Inflammatory macrophage (primary cell): ENCODE results near the gene CABP4.
"Not testable (repeated sequence)": the region's sequence is repeated elsewhere in the genome, so short reads cannot be mapped to it uniquely, and the experiment has no call there.

Experiments
- DNase-seq, 2 donors: peaks; one replicate each; pipeline ENCODE4 v3.0.0-alpha.2; 2020 to 2022

CABP4 gene

GRCh38 chr11:67419325-67420049 is 35.7 kb upstream of the CABP4 start:
- DNase-seq, result no peak

DNA sequence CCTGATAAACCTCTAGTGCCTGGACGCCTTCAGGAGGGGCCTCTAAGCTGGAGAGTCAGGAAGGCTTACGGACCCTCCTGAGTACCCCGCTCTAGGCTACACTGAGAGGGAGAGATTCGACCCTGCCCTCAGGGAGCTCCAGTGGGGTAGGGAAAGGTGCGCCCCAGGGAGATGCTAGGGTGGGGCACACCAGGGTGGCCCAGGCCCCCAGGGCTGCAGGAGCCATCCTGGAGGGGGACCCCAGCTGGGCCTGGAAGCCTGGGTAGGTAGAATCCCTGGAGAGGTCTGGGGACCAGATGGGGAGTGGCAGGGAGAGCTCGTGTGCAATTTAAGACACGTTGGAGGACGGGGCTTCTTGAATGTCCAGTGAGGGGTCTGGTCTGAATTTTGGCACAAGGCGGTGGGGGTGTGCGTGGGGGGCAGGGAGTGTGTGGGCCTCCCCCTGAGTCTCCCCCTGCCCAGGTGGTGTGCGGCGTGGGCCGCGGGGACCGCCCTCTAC is 35.0 kb upstream of the CABP4 start:
- DNase-seq, result no peak

- peak; percentile 88 to 94 for DNase-seq
These were observed 34.3 kb upstream of the CABP4 start for GRCh38 chr11:67420646-67421429.

- no peak for DNase-seq
These were observed 33.6 kb upstream of the CABP4 start for GRCh38 chr11:67421430-67422031.

GRCh38 chr11:67422891-67423290 is 32.3 kb upstream of the CABP4 start:
- no peak for DNase-seq

DNA sequence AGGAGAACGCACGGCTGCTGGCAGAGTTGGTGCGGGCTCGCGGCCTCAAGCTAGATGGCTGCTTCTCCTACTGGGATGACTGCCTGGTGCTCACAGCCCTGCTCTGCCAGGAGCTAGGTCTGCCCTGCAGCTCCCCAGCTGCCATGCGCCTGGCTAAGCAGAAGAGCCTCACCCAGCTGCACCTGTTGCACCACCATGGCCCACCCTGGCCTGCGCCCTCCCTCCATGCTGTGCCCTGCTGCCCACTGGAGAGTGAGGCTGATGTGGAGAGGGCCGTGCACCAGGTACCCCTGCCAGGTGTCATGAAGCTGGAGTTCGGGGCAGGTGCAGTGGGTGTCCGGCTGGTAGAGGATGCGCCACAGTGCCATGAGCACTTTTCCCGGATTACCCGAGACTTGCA is 31.7 kb upstream of the CABP4 start:
- DNase-seq, result no peak

GRCh38 chr11:67423891-67424613 is 31.1 kb upstream of the CABP4 start:
- DNase-seq, result no peak

- DNase-seq, result not testable (repeated sequence)
These were observed 27.7 kb upstream of the CABP4 start for GRCh38 chr11:67427364-67427859.

GRCh38 chr11:67428052-67429001 is 26.8 kb upstream of the CABP4 start, which contains the start of gene RPS6KB2:
TSS of gene RPS6KB2 (plus strand) at chr11:67428494. CDS start at chr11:67428546, 52 bp downstream.
- peak; percentile 97 to 99 for DNase-seq

DNA sequence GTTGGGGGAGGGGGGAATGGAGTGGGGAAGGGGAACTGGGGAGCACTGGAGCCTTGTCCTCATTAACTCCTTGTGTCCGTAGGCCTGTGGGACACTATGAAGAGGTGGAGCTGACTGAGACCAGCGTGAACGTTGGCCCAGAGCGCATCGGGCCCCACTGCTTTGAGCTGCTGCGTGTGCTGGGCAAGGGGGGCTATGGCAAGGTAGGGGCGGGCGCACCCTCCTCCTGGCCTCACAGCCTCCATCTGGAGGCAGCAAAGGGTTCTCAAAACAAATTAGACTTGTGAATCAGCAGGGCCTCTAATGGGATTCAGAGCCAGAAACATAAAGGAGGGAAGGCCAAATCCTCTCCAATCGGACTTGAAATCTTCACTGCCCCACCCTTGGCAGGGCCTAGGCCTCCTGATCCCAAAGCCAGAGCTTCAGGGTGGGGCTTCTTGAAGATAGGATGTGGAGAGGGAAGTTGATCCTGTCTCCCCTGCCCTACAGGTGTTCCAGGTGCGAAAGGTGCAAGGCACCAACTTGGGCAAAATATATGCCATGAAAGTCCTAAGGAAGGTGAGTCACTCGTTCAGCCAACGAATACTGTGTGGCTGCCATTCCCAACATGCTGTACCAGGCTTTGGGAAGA is 26.0 kb upstream of the CABP4 start:
- no peak for DNase-seq

GRCh38 chr11:67429722-67430121 is 25.4 kb upstream of the CABP4 start:
- no peak for DNase-seq

- DNase-seq, result no peak
These were observed 23.6 kb upstream of the CABP4 start for GRCh38 chr11:67431346-67432249.

GRCh38 chr11:67432655-67433349 is 22.4 kb upstream of the CABP4 start:
- no peak for DNase-seq

DNA sequence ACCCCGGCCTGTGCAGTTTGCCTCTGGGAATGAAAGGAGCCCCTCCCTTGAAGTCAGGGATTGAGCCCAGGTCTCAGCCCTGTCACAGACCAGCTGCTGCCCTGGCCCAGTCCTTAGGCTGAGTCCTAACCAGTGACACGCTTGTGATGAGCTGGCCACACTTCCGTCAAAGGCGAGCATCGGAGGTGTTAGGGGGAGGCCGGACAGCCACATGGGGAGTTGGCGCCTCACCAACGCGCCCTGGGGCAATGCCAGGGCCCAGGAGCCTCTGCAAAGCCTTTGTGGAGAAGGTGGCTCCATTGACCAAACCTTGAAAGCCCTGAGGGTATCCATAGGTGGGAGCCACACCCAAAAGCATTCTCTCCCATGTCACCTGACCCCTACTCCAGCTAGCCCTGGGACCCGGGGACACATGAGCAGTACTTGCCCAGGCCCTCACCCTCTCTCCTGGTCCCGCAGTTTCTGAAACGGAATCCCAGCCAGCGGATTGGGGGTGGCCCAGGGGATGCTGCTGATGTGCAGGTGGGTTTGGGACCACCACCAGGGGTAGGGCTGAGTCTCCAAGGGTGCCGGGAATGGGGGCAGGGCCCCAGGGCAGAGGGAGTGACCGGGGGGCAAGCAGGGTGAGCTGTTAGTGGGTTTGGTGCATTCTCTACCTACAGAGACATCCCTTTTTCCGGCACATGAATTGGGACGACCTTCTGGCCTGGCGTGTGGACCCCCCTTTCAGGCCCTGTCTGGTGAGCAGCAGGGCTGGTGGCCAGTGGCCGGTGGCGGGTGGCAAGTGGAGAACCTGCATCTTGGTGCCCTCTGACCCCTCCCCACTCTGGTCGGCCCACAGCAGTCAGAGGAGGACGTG is 21.4 kb upstream of the CABP4 start:
- DNase-seq, result no peak

GRCh38 chr11:67434395-67434881 is 20.7 kb upstream of the CABP4 start:
- no peak for DNase-seq

- DNase-seq, result no peak
These were observed 20.0 kb upstream of the CABP4 start for GRCh38 chr11:67435031-67435726.
